ENCODE measurements around the gene CTU1. TPM values are rescaled to one million over a fixed set of nuclear protein-coding genes. Genes with fewer than 3 reads are reported as not detected.

The CTU1 gene
- total and polyA plus RNA-seq, 10 of the 15 experiments (the other 5 are each of a cell fraction or from before 2014, with no cell fraction given) = 0.02 to 10.5 (median 3.0) TPM; not detected in 1

GRCh38 chr19:51128227-51128626 is 20.0 kb upstream of the CTU1 start:
- no peak overlapping the region for H3K4me2 ChIP-seq (ENCODE audit: control insufficient read depth, insufficient read depth)
- BruUV-seq (replicated peaks) = no TSS peak
- H4K20me1 ChIP-seq (ENCODE audit: control insufficient read depth, insufficient read depth) = no peaks in the 10 kb centered on the region
- H3K27me3 ChIP-seq (replicated peaks in 1 of 2; ENCODE audit: control insufficient read depth in 2 of 2, insufficient read depth in 2 of 2, low read length in 1 of 2) = no peaks in the 10 kb centered on the region; a peak in 2 of 4 replicates
- no peaks in the 10 kb centered on the region for H3K79me2 ChIP-seq (ENCODE audit: control insufficient read depth, insufficient read depth, low read length)
- WGBS (ENCODE audit: insufficient coverage, insufficient replicate concordance, low lambda C conversion rate, missing lambda C conversion rate) = 73% methylated on average over 7 of the region's 7 CpGs
- no peak overlapping the region for H3K27ac ChIP-seq (ENCODE audit: control insufficient read depth, insufficient read depth)
- RAD21 ChIA-PET (ENCODE audit: unreplicated experiment) = no interaction called here
- intact Hi-C loops (cut with micrococcal nuclease; ENCODE audit: unreplicated experiment) (no loop called here), in situ Hi-C loops (cut with MboI) (no loop called here)
- no peak for TF ChIP-seq MLLT1 (IDR thresholded peaks at IDR 0.05)
- no peak for TF ChIP-seq CREB1 (IDR thresholded peaks at IDR 0.05; ENCODE audit: low read depth)
- TF ChIP-seq ATF2 (IDR thresholded peaks at IDR 0.05; ENCODE audit: low read length) = no peak
- TF ChIP-seq, protein P1, sequence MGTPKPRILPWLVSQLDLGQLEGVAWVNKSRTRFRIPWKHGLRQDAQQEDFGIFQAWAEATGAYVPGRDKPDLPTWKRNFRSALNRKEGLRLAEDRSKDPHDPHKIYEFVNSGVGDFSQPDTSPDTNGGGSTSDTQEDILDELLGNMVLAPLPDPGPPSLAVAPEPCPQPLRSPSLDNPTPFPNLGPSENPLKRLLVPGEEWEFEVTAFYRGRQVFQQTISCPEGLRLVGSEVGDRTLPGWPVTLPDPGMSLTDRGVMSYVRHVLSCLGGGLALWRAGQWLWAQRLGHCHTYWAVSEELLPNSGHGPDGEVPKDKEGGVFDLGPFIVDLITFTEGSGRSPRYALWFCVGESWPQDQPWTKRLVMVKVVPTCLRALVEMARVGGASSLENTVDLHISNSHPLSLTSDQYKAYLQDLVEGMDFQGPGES (IDR thresholded peaks at IDR 0.05) = no peak
- TF ChIP-seq IKZF1 (conservative IDR thresholded peaks at IDR 0.05) = no peak
- SMC1A ChIA-PET (ENCODE audit: uncharacterized antibody, unreplicated experiment) = no interaction called here
- H2AFZ ChIP-seq (ENCODE audit: control insufficient read depth, low read depth, low read length) = no peak overlapping the region
- peaks cover 5% of the 10 kb centered on the region; the same call in 1 of the 2 replicates for H3K4me1 ChIP-seq (ENCODE audit: control insufficient read depth, insufficient read depth, low read length)
- CTCF ChIA-PET = no interaction called here
- FAIRE-seq (no peak), DNase-seq (ENCODE audit: low read depth, low spot score) (no peak), ATAC-seq (no peak)
- H3K4me3 ChIP-seq = no peak overlapping the region
- no peak overlapping the region for H3K9ac ChIP-seq (ENCODE audit: control insufficient read depth, insufficient read depth, low read length)
- POLR2A ChIA-PET = no interaction called here
- no peaks in the 10 kb centered on the region for H3K36me3 ChIP-seq (ENCODE audit: control insufficient read depth in 2 of 2, insufficient read depth in 2 of 2, low read length in 1 of 2)
- H3K9me3 ChIP-seq (replicated peaks; ENCODE audit: control insufficient read depth, insufficient read depth, low read length) = no peaks in the 10 kb centered on the region

All from GM12878 (cell line).